ENCODE data around the gene CFAP97. TPM values are rescaled to one million over a fixed set of nuclear protein-coding genes. Genes with fewer than 3 reads are reported as not detected.

The CFAP97 gene
- total RNA-seq, 1 experiment from 2014 or later, result 12.4 TPM

- TF ChIP-seq EZH2phosphoT487 (IDR thresholded peaks at IDR 0.05; ENCODE audit: borderline replicate concordance, low read length), result no peak
- no peak for TF ChIP-seq EZH2 (IDR thresholded peaks at IDR 0.05; ENCODE audit: low read length, unreplicated experiment)
- no peak for TF ChIP-seq CTCF (conservative IDR thresholded peaks at IDR 0.05; ENCODE audit: low read depth, low read length)
- peaks cover 4% of the 10 kb centered on the region; the same call in 1 of the 2 replicates for H3K4me1 ChIP-seq (ENCODE audit: insufficient read depth, low read length)
- no peaks in the 10 kb centered on the region for H3K79me2 ChIP-seq (ENCODE audit: low read length)
- no peaks in the 10 kb centered on the region for H3K27me3 ChIP-seq (ENCODE audit: low read length)
- no peaks in the 10 kb centered on the region for H3F3A ChIP-seq (ENCODE audit: low read length, unreplicated experiment)
- no peaks in the 10 kb centered on the region for H3K9me2 ChIP-seq (replicated peaks; ENCODE audit: low read length)
- no peaks in the 10 kb centered on the region for H4K20me1 ChIP-seq (ENCODE audit: low read length)
- H3K36me3 ChIP-seq (ENCODE audit: low read depth, low read length), result no peaks in the 10 kb centered on the region
- ATAC-seq, result peak; percentile 100
- H3K27ac ChIP-seq (ENCODE audit: low read length), result peak overlapping the region; percentile 26; the same call in 1 of the 2 replicates
- ChIA-PET CTCF (interaction anchor here (0.5 to 0.9 kb wide), 5 partner anchors 9 to 72 kb away, joined by 3 to 11 read pairs (median 4); no protein-coding TSS in a partner anchor), POLR2A (ENCODE audit: unreplicated experiment) (no interaction called here)
- H2AFZ ChIP-seq (ENCODE audit: low read length), result no peak overlapping the region
- no peak overlapping the region for H3K4me3 ChIP-seq (ENCODE audit: low read length)
- peak; percentile 90 for DNase-seq
- BruUV-seq (replicated peaks), result no TSS peak
- H3K4me2 ChIP-seq (ENCODE audit: low read length), result no peak overlapping the region
- intact Hi-C loops (cut with micrococcal nuclease), result no loop called here
- H3K9ac ChIP-seq (ENCODE audit: low read length), result no peak overlapping the region
- no peaks in the 10 kb centered on the region for H3K9me3 ChIP-seq (ENCODE audit: low read length)
Measured at GRCh38 chr4:185112104-185112503, 91.7 kb downstream of the CFAP97 start.

DNA sequence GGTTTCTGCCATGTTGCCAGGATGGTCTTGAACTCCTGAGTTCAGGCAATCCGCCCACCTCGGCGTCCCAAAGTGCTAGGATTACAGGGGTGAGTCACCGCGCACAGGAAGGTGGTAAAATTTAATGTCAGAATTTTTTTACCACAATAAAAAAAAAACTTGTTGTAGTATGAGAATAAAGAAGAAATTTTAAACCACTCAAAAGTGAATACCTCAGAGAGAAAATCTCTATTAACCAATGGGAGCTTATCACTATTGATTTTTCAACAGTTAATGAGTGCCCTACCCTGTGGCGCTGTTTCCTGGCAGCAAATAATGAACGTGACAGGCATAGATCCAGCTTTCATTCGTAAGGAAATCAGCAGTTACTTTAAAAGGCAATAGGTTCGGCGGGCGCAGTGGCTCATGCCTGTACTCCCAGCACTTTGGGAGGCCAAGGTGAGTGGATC is 93.4 kb downstream of the CFAP97 start:
- Histone ChIP-seq H3K4me3 (ENCODE audit: low read length) (no peak overlapping the region), H3K9me2 (replicated peaks; ENCODE audit: low read length) (no peaks in the 10 kb centered on the region), H3K4me1 (ENCODE audit: insufficient read depth, low read length) (peaks cover 4% of the 10 kb centered on the region; the same call in 1 of the 2 replicates), H2AFZ (ENCODE audit: low read length) (no peak overlapping the region), H4K20me1 (ENCODE audit: low read length) (no peaks in the 10 kb centered on the region), H3K27me3 (ENCODE audit: low read length) (no peaks in the 10 kb centered on the region), H3F3A (ENCODE audit: low read length, unreplicated experiment) (no peaks in the 10 kb centered on the region), H3K4me2 (ENCODE audit: low read length) (no peak overlapping the region), H3K79me2 (ENCODE audit: low read length) (no peaks in the 10 kb centered on the region), H3K9ac (ENCODE audit: low read length) (no peak overlapping the region), H3K27ac (ENCODE audit: low read length) (no peak overlapping the region), H3K36me3 (ENCODE audit: low read depth, low read length) (no peaks in the 10 kb centered on the region), H3K9me3 (ENCODE audit: low read length) (no peaks in the 10 kb centered on the region)
- no TSS peak for BruUV-seq (replicated peaks)
- ATAC-seq, result no peak
- no peak for DNase-seq
- ChIA-PET CTCF (no interaction called here), POLR2A (ENCODE audit: unreplicated experiment) (no interaction called here)
- intact Hi-C loops (cut with micrococcal nuclease), result no loop called here
- TF ChIP-seq CTCF (conservative IDR thresholded peaks at IDR 0.05; ENCODE audit: low read depth, low read length) (no peak), EZH2phosphoT487 (IDR thresholded peaks at IDR 0.05; ENCODE audit: borderline replicate concordance, low read length) (no peak), EZH2 (IDR thresholded peaks at IDR 0.05; ENCODE audit: low read length, unreplicated experiment) (no peak)

- no peak for DNase-seq
- Histone ChIP-seq H3K4me1 (ENCODE audit: insufficient read depth, low read length) (peaks cover 4% of the 10 kb centered on the region; the same call in 1 of the 2 replicates), H3K9me3 (ENCODE audit: low read length) (no peaks in the 10 kb centered on the region), H3K4me2 (ENCODE audit: low read length) (no peak overlapping the region), H3K9me2 (replicated peaks; ENCODE audit: low read length) (no peaks in the 10 kb centered on the region), H3K27me3 (ENCODE audit: low read length) (no peaks in the 10 kb centered on the region), H3K79me2 (ENCODE audit: low read length) (no peaks in the 10 kb centered on the region), H3K9ac (ENCODE audit: low read length) (no peak overlapping the region), H3K36me3 (ENCODE audit: low read depth, low read length) (no peaks in the 10 kb centered on the region), H2AFZ (ENCODE audit: low read length) (no peak overlapping the region), H3F3A (ENCODE audit: low read length, unreplicated experiment) (no peaks in the 10 kb centered on the region), H3K4me3 (ENCODE audit: low read length) (no peak overlapping the region), H3K27ac (ENCODE audit: low read length) (no peak overlapping the region), H4K20me1 (ENCODE audit: low read length) (no peaks in the 10 kb centered on the region)
- no TSS peak for BruUV-seq (replicated peaks)
- POLR2A ChIA-PET (ENCODE audit: unreplicated experiment), result no interaction called here
- no peak for ATAC-seq
- intact Hi-C loops (cut with micrococcal nuclease), result no loop called here
- CTCF ChIA-PET, result no interaction called here
- no peak for TF ChIP-seq EZH2phosphoT487 (IDR thresholded peaks at IDR 0.05; ENCODE audit: borderline replicate concordance, low read length)
- TF ChIP-seq CTCF (conservative IDR thresholded peaks at IDR 0.05; ENCODE audit: low read depth, low read length), result no peak
- no peak for TF ChIP-seq EZH2 (IDR thresholded peaks at IDR 0.05; ENCODE audit: low read length, unreplicated experiment)
Measured at GRCh38 chr4:185109736-185110135, 94.1 kb downstream of the CFAP97 start.

Measured in PC-3 (cell line).